Caco-2 (cell line): ENCODE data around the gene NTHL1. TPM values are rescaled to one million over a fixed set of nuclear protein-coding genes. Genes with fewer than 3 reads are reported as not detected.

ENCODE experiments used
- BruUV-seq: library from RNA; stranded (reverse); fragments of 400-500 nt; replicated peaks from 2 replicates; lab custom pipeline; 2021; lab: Mats Ljungman, UMichigan
- CTCF ChIA-PET: fragments of 300-600 bp; sonication (Branson Sonifier 250); formaldehyde crosslinking; loops from one replicate; lab custom pipeline; 2022; ENCODE audit warnings: antibody characterized with exemption; lab: Charles Lee
- POLR2A ChIA-PET: fragments of 300-600 bp; sonication (Branson Sonifier 250); formaldehyde crosslinking; loops from one replicate; lab custom pipeline; 2022; ENCODE audit warnings: antibody characterized with exemption; lab: Charles Lee
- DNase-seq, 2 experiments: peaks; one replicate each; pipeline versions ENCODE4 v3.0.0 to v3.0.0-alpha.2; 2020 to 2022
- H3K27me3 ChIP-seq: replicated peaks from 2 replicates; pipeline ENCODE4 v1.6.0; 2011; ENCODE audit warnings: low read length; ENCODE audit not compliant: control insufficient read depth, insufficient read depth
- H3K36me3 ChIP-seq: 2 replicates; pipeline ENCODE4 v1.5.1; 2011; ENCODE audit warnings: low read length; ENCODE audit not compliant: control insufficient read depth, insufficient read depth
- H3K4me1 ChIP-seq: fragments of 250-450 bp; sonication (Bioruptor Pico); 2 replicates; pipeline ENCODE4 v1.5.1; 2020; ENCODE audit warnings: mild to moderate bottlenecking
- H3K4me3 ChIP-seq: 2 replicates; pipeline ENCODE4 v1.5.1; 2011; ENCODE audit warnings: low read depth, mild to moderate bottlenecking, control low read depth, low read length
- H3K9me3 ChIP-seq: fragments of 250-450 bp; sonication (Bioruptor Pico); 2 replicates; pipeline ENCODE4 v1.5.1; 2020; ENCODE audit warnings: mild to moderate bottlenecking, moderate library complexity
- H3K27ac Mint-ChIP-seq: one replicate; pipeline ENCODE4 v1.8.0; 2022; ENCODE audit warnings: mixed read lengths; ENCODE audit not compliant: unreplicated experiment
- H3K27me3 Mint-ChIP-seq: one replicate; pipeline ENCODE4 v1.8.0; 2022; ENCODE audit warnings: mixed read lengths; ENCODE audit not compliant: insufficient read depth, unreplicated experiment
- H3K36me3 Mint-ChIP-seq: one replicate; pipeline ENCODE4 v1.8.0; 2022; ENCODE audit warnings: mild to moderate bottlenecking, mixed read lengths; ENCODE audit not compliant: insufficient read depth, unreplicated experiment
- H3K4me1 Mint-ChIP-seq: one replicate; pipeline ENCODE4 v1.8.0; 2022; ENCODE audit warnings: low read depth, mixed read lengths; ENCODE audit not compliant: unreplicated experiment
- H3K4me3 Mint-ChIP-seq: one replicate; pipeline ENCODE4 v1.8.0; 2022; ENCODE audit warnings: mild to moderate bottlenecking, moderate library complexity, mixed read lengths; ENCODE audit not compliant: unreplicated experiment
- H3K9me3 Mint-ChIP-seq: one replicate; pipeline ENCODE4 v1.8.0; 2022; ENCODE audit warnings: mixed read lengths; ENCODE audit not compliant: unreplicated experiment
- intact Hi-C: fragments of 100-400 bp; cut with micrococcal nuclease; formaldehyde crosslinking; loops from one replicate; pipeline ENCODE4 v1.10.0; 2022; ENCODE audit not compliant: unreplicated experiment
- total RNA-seq: library from RNA; stranded (reverse); gene quantifications from 2 replicates; pipeline ENCODE4 v1.2.3, GENCODE V29; 2022
- TF ChIP-seq, protein P1 (sequence below), 2 experiments: fragments of 200-600 bp in 1 of 2; IDR thresholded peaks; 1 replicate in 1 of 2; 2 replicates in 1 of 2; pipeline versions ENCODE4 v1.5.1 to v1.8.0; 2011 to 2022; ENCODE audit warnings: antibody characterized with exemption in 1 of 2, control low read depth in 1 of 2, inconsistent platforms in 1 of 2, low read depth in 1 of 2, low read length in 1 of 2, mild to moderate bottlenecking in 1 of 2, moderate library complexity in 1 of 2; ENCODE audit not compliant: insufficient read depth in 1 of 2, severe bottlenecking in 1 of 2, unreplicated experiment in 1 of 2

Gene NTHL1
- total RNA-seq, 1 experiment from 2014 or later, result 38.6 TPM

DNA sequence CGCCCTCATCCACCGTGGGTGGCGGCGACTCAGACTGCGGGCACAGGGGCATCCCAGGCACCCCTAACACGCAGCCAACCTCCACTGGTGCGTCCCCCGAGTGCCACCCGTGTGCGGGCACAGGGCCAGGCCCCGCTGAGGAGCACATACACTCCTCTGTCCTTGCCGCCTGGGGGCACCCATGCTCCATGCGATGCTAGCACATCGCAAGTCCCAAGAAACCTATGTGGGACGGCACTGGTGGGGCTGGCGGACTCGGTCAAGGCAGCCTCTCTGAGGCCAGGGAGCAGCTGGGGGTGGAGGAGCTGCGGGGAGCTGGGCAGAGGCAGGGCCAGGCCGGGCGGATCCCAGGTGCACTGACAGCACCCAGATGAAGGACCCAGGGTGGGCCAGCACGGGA is 42.0 kb downstream of the NTHL1 start:
- ChIA-PET POLR2A (no interaction called here), CTCF (no interaction called here)
- Mint-ChIP-seq H3K4me3 (peak overlapping the region; percentile 45), H3K9me3 (no peaks in the 10 kb centered on the region), H3K27me3 (no peaks in the 10 kb centered on the region), H3K27ac (peak overlapping the region; percentile 51), H3K4me1 (peaks cover 5% of the 10 kb centered on the region), H3K36me3 (peaks cover 42% of the 10 kb centered on the region)
- intact Hi-C loops, result no loop called here
- no peaks in the 10 kb centered on the region; the same call in 1 of the 2 replicates for H3K36me3 ChIP-seq
- DNase-seq, result no peak
- TF ChIP-seq, protein P1, sequence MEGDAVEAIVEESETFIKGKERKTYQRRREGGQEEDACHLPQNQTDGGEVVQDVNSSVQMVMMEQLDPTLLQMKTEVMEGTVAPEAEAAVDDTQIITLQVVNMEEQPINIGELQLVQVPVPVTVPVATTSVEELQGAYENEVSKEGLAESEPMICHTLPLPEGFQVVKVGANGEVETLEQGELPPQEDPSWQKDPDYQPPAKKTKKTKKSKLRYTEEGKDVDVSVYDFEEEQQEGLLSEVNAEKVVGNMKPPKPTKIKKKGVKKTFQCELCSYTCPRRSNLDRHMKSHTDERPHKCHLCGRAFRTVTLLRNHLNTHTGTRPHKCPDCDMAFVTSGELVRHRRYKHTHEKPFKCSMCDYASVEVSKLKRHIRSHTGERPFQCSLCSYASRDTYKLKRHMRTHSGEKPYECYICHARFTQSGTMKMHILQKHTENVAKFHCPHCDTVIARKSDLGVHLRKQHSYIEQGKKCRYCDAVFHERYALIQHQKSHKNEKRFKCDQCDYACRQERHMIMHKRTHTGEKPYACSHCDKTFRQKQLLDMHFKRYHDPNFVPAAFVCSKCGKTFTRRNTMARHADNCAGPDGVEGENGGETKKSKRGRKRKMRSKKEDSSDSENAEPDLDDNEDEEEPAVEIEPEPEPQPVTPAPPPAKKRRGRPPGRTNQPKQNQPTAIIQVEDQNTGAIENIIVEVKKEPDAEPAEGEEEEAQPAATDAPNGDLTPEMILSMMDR (IDR thresholded peaks at IDR 0.05; ENCODE audit: insufficient read depth in 1 of 2, low read depth in 1 of 2, low read length in 1 of 2, severe bottlenecking in 1 of 2, unreplicated experiment in 1 of 2), result no peak
- no peaks in the 10 kb centered on the region for H3K9me3 ChIP-seq
- peaks cover 15% of the 10 kb centered on the region; the same call in 1 of the 2 replicates for H3K4me1 ChIP-seq
- no peak overlapping the region for H3K4me3 ChIP-seq
- BruUV-seq, result no TSS peak
- no peaks in the 10 kb centered on the region for H3K27me3 ChIP-seq

DNA sequence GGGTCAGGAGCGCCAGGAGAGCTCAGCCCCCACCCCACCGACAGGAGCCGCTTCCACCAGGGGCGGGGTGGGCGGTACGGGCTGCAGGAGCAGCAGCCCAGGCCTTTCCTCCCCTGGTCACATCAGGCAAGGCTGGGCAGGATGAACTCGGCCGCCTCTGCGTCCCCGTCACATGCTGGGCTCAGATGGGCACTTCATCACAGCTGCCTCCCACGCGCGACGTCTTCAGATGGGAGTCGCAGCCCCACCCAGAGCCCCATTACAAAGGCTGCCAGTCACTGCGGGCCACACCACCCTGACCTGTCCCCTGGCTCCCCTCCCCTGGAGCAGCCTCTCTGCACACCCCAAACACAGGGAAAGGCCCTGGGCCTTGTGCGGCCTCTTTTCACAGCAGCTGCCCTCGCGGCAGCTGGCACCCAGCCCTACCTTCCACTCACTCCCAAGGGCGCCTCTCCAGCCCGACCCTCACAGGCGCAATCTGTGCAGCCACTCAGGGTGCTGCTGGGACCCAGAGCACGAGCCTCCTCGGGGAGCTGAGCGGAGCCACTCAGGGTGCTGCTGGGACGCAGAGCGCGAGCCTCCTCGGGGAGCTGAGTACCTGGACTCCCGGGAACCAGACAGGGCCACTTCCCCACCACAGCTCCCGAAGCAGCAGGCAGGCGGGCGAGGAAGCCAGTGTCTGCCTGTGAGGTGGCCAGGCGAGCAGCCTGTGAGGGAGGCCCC is 42.7 kb downstream of the NTHL1 start:
- Histone ChIP-seq H3K36me3 (no peaks in the 10 kb centered on the region; the same call in 1 of the 2 replicates), H3K4me1 (peaks cover 15% of the 10 kb centered on the region; the same call in 1 of the 2 replicates), H3K4me3 (no peak overlapping the region), H3K9me3 (no peaks in the 10 kb centered on the region), H3K27me3 (no peaks in the 10 kb centered on the region)
- no peaks in the 10 kb centered on the region for H3K9me3 Mint-ChIP-seq
- TF ChIP-seq, protein P1 (IDR thresholded peaks at IDR 0.05; ENCODE audit: insufficient read depth in 1 of 2, low read depth in 1 of 2, low read length in 1 of 2, severe bottlenecking in 1 of 2, unreplicated experiment in 1 of 2), result no peak
- H3K36me3 Mint-ChIP-seq, result peaks cover 49% of the 10 kb centered on the region
- no peak for DNase-seq
- H3K27ac Mint-ChIP-seq, result no peak overlapping the region
- POLR2A ChIA-PET, result no interaction called here
- intact Hi-C loops, result no loop called here
- CTCF ChIA-PET, result interaction anchor here (1.3 kb wide), 1 partner anchor 11 kb away, joined by 4 read pairs; no protein-coding TSS in a partner anchor
- H3K4me3 Mint-ChIP-seq, result no peak overlapping the region
- no TSS peak for BruUV-seq
- no peaks in the 10 kb centered on the region for H3K27me3 Mint-ChIP-seq
- peaks cover 5% of the 10 kb centered on the region for H3K4me1 Mint-ChIP-seq

DNA sequence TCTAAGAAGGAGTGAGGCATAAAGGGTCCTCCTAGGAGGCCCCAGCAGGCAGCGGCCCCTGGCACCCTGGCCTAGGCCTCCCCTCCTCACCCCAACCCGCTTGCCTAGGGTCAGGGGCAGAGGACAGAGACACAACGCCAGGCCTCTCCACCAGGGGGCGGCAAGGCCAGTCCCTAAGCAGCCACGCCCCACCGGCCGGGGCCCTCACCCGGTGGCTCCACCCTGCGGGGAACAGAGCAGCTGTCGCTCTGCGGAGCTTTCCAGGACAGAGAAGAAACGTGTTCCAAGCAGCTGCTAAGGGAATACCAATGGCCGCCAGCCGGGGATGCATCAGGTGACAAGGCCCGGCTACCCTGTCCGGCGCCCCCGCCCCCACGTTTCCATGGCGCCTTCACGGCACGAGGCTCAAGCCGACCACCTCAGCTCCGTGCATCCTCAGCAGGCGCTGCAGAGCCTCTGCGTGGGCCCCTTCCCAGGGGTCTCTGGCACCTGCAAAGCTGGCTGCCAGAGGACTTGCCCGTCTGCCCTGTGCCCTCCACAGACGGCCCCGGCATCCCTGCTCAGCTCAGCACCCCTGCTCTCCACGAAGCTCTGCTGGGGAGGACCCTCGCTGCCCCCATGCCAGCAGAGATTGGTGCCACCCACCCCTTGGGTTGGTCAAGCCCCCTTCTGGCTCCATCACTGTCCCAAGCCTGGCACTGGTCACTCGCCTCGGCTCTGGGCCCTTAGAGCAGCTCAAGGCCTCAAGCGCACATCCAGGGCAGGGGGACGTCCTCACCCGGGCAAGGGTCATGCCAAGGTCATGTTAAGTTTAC is 43.6 kb downstream of the NTHL1 start:
- intact Hi-C loops, result no loop called here

More for the DNA sequence above, 43.6 kb downstream of the NTHL1 start:
- H3K4me3 Mint-ChIP-seq, result no peak overlapping the region
- no peak overlapping the region for H3K4me3 ChIP-seq
- peaks cover 2% of the 10 kb centered on the region for H3K36me3 ChIP-seq
- no TSS peak for BruUV-seq
- H3K4me1 Mint-ChIP-seq, result peaks cover 5% of the 10 kb centered on the region
- peak; percentile 79 to 86 for DNase-seq
- peaks cover 56% of the 10 kb centered on the region for H3K36me3 Mint-ChIP-seq
- H3K27me3 ChIP-seq, result no peaks in the 10 kb centered on the region
- peaks cover 15% of the 10 kb centered on the region; the same call in 1 of the 2 replicates for H3K4me1 ChIP-seq
- ChIA-PET POLR2A (interaction anchor here (0.5 kb wide), 1 partner anchor 39 kb away, joined by 5 read pairs; the partner anchor contains the start of gene RPS2), CTCF (interaction anchor here (0.7 to 1.3 kb wide), 3 partner anchors 10 to 137 kb away, joined by 3 to 5 read pairs (median 4); no protein-coding TSS in a partner anchor)
- no peaks in the 10 kb centered on the region for H3K9me3 ChIP-seq
- no peak overlapping the region for H3K27ac Mint-ChIP-seq
- H3K27me3 Mint-ChIP-seq, result no peaks in the 10 kb centered on the region
- H3K9me3 Mint-ChIP-seq, result no peaks in the 10 kb centered on the region
- TF ChIP-seq, protein P1 (IDR thresholded peaks at IDR 0.05; ENCODE audit: insufficient read depth in 1 of 2, low read depth in 1 of 2, low read length in 1 of 2, severe bottlenecking in 1 of 2, unreplicated experiment in 1 of 2), result peak; percentile 80 to 86
